SK-N-MC (cell line): ENCODE data around the gene CRTC3.

ENCODE experiments used
- DNase-seq: peaks from one replicate; pipeline ENCODE4 v3.0.0-alpha.2; 2011; ENCODE audit warnings: low read depth, low spot score
- H3K27ac ChIP-seq: fragments of 200-600 bp; sonication (generic); 2 replicates; pipeline ENCODE4 v1.5.1; 2016; ENCODE audit warnings: mixed run types
- H3K36me3 ChIP-seq: fragments of 200-600 bp; sonication (generic); 2 replicates; pipeline ENCODE4 v1.6.1; 2017; ENCODE audit warnings: antibody characterized with exemption, low read length, mixed read lengths; ENCODE audit not compliant: insufficient read depth
- H3K4me3 ChIP-seq: fragments of 200-600 bp; sonication (generic); 2 replicates; pipeline ENCODE4 v1.5.1; 2016
- H3K9ac ChIP-seq: fragments of 200-600 bp; sonication (generic); 2 replicates; pipeline ENCODE4 v1.8.0; 2017; ENCODE audit warnings: mixed run types, mixed read lengths; ENCODE audit not compliant: insufficient read length
- H3K9me3 ChIP-seq: fragments of 200-600 bp; sonication (generic); 2 replicates; pipeline ENCODE4 v1.6.1; 2017; ENCODE audit warnings: low read depth, mild to moderate bottlenecking, antibody characterized with exemption, low read length, moderate library complexity, mixed read lengths
- EZH2 ChIP-seq: fragments of 200-600 bp; sonication (generic); IDR thresholded peaks from one replicate; pipeline ENCODE4 v1.6.1; 2017; ENCODE audit warnings: antibody characterized with exemption
- FOXP2 ChIP-seq: optimal IDR thresholded peaks from 2 replicates; pipeline ENCODE3; 2011; ENCODE audit warnings: mild to moderate bottlenecking, moderate library complexity; ENCODE audit not compliant: insufficient read depth; ENCODE audit errors: extremely low read length, control extremely low read depth
- POLR2AphosphoS5 ChIP-seq: IDR thresholded peaks from 2 replicates; pipeline ENCODE4 v1.6.1; 2012; ENCODE audit warnings: mild to moderate bottlenecking, low read depth, low read length, borderline replicate concordance

The CRTC3 gene

GRCh38 chr15:90596943-90597342 lies 67.2 kb downstream of the CRTC3 start:
- H3K9ac ChIP-seq, result no peak overlapping the region
- no peaks in the 10 kb centered on the region for H3K9me3 ChIP-seq
- DNase-seq, result no peak
- H3K4me3 ChIP-seq, result no peak overlapping the region
- H3K36me3 ChIP-seq, result no peaks in the 10 kb centered on the region
- TF ChIP-seq FOXP2, result no peak
- H3K27ac ChIP-seq, result no peak overlapping the region

- Histone ChIP-seq H3K27ac (no peak overlapping the region), H3K9ac (no peak overlapping the region), H3K9me3 (no peaks in the 10 kb centered on the region), H3K4me3 (no peak overlapping the region), H3K36me3 (0 out of 2 replicates have a peak, but pooled peaks cover 3% of the 10 kb centered on the region)
- DNase-seq, result no peak
- TF ChIP-seq FOXP2 (no peak), EZH2 (no peak), POLR2AphosphoS5 (no peak)
Measured at GRCh38 chr15:90597577-90597976, 67.9 kb downstream of the CRTC3 start.

GRCh38 chr15:90598031-90598577 lies 68.4 kb downstream of the CRTC3 start:
- Histone ChIP-seq H3K9ac (no peak overlapping the region), H3K4me3 (no peak overlapping the region), H3K9me3 (no peaks in the 10 kb centered on the region), H3K27ac (no peak overlapping the region), H3K36me3 (0 out of 2 replicates have a peak, but pooled peaks cover 3% of the 10 kb centered on the region)
- no peak for DNase-seq
- TF ChIP-seq POLR2AphosphoS5 (no peak), EZH2 (no peak), FOXP2 (no peak)

- Histone ChIP-seq H3K36me3 (0 out of 2 replicates have a peak, but pooled peaks cover 3% of the 10 kb centered on the region), H3K9ac (no peak overlapping the region), H3K4me3 (no peak overlapping the region), H3K27ac (no peak overlapping the region), H3K9me3 (no peaks in the 10 kb centered on the region)
- TF ChIP-seq POLR2AphosphoS5 (no peak), FOXP2 (no peak), EZH2 (no peak)
- no peak for DNase-seq
Measured at GRCh38 chr15:90598679-90599078, 69.0 kb downstream of the CRTC3 start.

DNA sequence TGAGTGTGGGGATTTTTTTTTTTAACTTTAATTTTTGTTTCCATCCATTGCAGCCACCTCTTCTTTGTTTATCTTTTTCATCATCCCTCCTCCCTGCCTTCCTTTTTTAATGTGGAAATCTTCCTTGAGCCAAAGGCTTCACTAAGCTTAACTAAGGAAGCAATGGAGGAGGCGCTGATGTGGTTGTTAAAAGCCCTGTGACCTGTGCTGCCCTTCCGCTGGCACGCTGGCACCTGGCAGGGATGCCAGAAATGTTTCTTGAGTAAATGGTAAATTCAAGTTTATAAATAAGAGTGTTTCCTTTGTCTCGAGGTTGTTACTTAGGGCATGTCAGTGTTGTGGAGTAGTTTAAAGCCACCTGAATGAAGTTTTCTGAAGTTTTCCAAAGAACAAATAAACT lies 69.4 kb downstream of the CRTC3 start:
- no peak overlapping the region for H3K27ac ChIP-seq
- H3K4me3 ChIP-seq, result no peak overlapping the region
- no peaks in the 10 kb centered on the region for H3K9me3 ChIP-seq
- no peak for DNase-seq
- H3K9ac ChIP-seq, result no peak overlapping the region
- TF ChIP-seq POLR2AphosphoS5, result no peak
- no peak for TF ChIP-seq FOXP2
- TF ChIP-seq EZH2, result no peak
- H3K36me3 ChIP-seq, result 0 out of 2 replicates have a peak, but pooled peaks cover 3% of the 10 kb centered on the region

DNA sequence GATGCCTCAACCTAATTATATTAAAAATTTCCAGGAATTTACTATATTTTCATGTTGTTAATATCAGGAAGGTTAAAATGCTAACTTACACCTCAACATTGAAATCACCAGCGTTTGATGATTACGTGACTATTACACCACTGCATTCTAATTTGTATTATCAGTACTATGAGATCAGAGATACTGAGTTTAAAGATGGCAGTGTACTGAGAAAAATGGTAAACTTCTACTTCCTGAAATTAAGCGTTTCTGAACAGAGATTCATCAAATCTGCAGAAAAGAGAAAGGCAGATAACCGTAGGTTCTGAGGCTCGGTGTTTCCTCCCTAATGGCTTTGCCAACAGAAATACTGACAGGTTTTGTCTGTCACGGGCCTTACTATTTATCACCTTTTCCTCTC lies 69.9 kb downstream of the CRTC3 start:
- Histone ChIP-seq H3K36me3 (0 out of 2 replicates have a peak, but pooled peaks cover 3% of the 10 kb centered on the region), H3K4me3 (no peak overlapping the region), H3K9me3 (no peaks in the 10 kb centered on the region), H3K9ac (no peak overlapping the region), H3K27ac (no peak overlapping the region)
- TF ChIP-seq EZH2 (no peak), POLR2AphosphoS5 (no peak), FOXP2 (no peak)
- DNase-seq, result no peak

DNA sequence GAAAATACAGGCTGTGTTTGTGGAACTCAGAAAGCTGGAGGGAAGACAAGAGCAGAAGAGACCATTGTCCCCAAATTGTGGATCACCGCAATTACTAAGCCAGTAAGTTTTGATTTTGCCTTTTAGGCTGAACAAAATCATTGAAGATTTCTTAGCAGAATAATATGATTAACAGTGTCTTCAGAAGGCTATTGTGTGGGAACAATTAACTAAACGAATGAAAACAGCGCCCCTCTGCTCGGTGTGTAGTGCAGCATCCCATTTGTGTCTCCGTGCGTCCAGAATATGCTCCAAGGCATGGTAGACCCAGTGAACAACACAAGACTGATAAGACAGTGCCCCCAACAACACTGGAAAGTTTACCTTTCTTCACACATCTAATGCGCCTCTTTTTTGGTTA lies 71.2 kb downstream of the CRTC3 start:
- DNase-seq, result no peak
- H3K4me3 ChIP-seq, result no peak overlapping the region
- TF ChIP-seq FOXP2 (no peak), POLR2AphosphoS5 (no peak), EZH2 (no peak)
- H3K9me3 ChIP-seq, result no peaks in the 10 kb centered on the region
- H3K27ac ChIP-seq, result no peak overlapping the region
- H3K9ac ChIP-seq, result no peak overlapping the region
- 0 out of 2 replicates have a peak, but pooled peaks cover 3% of the 10 kb centered on the region for H3K36me3 ChIP-seq

DNA sequence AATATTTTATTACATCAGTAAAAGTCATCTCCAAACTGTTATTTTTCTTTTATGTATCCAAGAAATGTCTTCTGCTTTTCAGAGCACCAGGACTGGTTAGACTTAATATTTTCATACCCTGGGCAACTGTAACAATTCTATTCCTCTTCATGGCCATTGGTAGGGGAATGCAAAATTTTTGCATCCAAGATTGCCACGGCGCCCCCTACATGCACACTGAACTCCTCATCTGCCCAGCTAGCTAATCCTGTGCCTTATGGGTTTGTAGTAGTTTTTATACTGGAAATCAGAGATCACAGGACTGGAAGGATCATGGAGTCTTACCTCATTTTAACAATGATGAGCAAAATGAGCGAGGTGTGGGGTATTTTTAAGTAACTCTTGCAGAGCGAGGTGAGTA lies 74.2 kb downstream of the CRTC3 start:
- Histone ChIP-seq H3K4me3 (no peak overlapping the region), H3K9me3 (no peaks in the 10 kb centered on the region), H3K9ac (no peak overlapping the region), H3K27ac (no peak overlapping the region), H3K36me3 (0 out of 2 replicates have a peak, but pooled peaks cover 3% of the 10 kb centered on the region)
- TF ChIP-seq FOXP2, result no peak
- no peak for TF ChIP-seq POLR2AphosphoS5
- TF ChIP-seq EZH2, result no peak
- DNase-seq, result no peak

GRCh38 chr15:90606641-90607040 lies 76.9 kb downstream of the CRTC3 start:
- no peak for DNase-seq
- no peak overlapping the region for H3K4me3 ChIP-seq
- H3K9ac ChIP-seq, result no peak overlapping the region
- TF ChIP-seq POLR2AphosphoS5 (no peak), EZH2 (no peak), FOXP2 (no peak)
- H3K9me3 ChIP-seq, result no peaks in the 10 kb centered on the region
- H3K27ac ChIP-seq, result no peak overlapping the region
- H3K36me3 ChIP-seq, result 0 out of 2 replicates have a peak, but pooled peaks cover 3% of the 10 kb centered on the region
